GM13976 (cell line): ENCODE results near the gene CLEC5A.

Experiments used
- DNase-seq: peaks from one replicate; pipeline ENCODE4 v3.0.0; 2012; ENCODE audit warnings: low spot score
- CTCF ChIP-seq: IDR thresholded peaks from 2 replicates; pipeline ENCODE4 v1.5.1; 2012; ENCODE audit warnings: borderline replicate concordance, mild to moderate bottlenecking; ENCODE audit not compliant: insufficient read depth; ENCODE audit errors: extremely low read depth, missing control alignments, control extremely low read depth
- in situ Hi-C: fragments of 300-500 bp; cut with MboI; formaldehyde crosslinking; loops from one replicate; pipeline ENCODE4 v1.12.0; 2022; ENCODE audit warnings: low sequenced_read_pairs, mixed read lengths, inconsistent platforms; ENCODE audit not compliant: unreplicated experiment

CLEC5A gene

DNA sequence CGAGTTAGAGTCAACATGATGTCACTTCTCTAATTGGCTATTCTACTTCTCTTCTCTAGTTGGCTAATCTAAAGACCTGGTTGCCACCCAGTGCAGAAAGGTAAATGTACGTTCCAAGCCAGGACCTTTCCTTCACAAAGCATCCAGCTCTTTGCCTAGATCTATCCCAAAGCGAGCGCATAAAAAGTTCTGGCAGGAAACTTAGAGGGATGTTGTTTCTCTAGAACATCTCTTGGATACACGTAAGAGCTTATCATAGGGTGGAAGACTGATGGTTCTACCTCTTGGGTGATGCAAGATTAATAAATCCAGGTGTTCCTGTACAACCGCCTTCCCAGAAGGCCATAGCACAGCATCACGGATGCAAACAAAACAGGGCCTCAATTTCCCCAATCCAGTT lies 26.9 kb upstream of the CLEC5A start, which contains the start of gene TAS2R38:
TSS of gene TAS2R38 (minus strand) at position 101 of the 400 bp plus-strand sequence. CDS start at position 17, 84 bp downstream.
- DNase-seq = no peak
- TF ChIP-seq CTCF = no peak
- in situ Hi-C loops = no loop called here

DNA sequence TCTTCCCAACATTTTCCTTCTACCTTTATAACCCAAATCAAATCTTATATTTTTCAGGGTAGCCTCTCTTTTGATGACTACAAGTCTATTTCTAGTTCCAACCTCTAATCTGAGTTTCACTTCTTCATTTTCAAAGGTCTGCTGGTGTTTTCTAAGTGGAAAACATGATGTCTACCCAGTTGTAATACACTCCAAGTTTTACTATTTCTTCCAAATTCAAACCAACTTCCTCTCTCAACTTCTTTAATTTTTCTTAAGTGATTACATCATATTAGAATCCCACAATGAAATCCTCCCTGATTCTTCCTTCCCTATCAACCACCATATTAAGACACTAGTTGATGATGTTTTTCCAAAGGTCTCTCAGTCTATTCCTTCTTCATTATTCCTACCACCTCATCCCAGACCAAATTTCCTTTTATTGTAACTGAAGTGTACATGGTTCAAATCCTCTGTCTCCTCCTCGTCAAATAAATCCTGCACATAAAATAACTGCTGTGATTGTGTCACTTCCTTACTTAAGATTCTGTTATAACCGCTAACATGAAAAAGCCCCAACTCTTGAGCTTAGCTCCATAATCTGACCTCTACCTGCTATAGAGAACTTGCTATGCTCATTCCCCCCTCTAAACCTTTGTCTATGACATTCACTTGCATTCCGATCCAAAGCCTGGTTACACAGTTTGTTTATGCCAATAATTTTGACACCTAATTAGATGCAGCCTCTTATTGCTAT lies 14.1 kb upstream of the CLEC5A start:
- DNase-seq = peak; percentile 39
- TF ChIP-seq CTCF = no peak
- in situ Hi-C loops = no loop called here

DNA sequence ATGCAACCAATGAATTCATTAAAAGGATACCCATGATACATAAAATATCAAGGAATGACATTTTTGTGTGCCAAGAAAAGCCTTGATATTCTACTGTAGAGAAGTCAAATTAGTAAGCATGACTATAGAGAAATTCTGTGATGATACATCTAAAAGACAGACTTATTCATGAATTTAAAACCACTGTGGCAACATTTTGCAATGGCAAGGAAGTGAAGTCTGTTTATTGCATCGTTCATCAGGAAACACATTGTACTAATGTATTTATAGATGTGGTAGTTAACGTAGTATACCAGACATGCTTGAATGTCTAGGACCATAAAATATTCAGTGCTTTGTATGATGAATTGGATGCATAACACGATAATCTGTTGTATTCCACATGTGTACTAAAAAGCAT lies 9.3 kb upstream of the CLEC5A start:
- in situ Hi-C loops = no loop called here
- no peak for TF ChIP-seq CTCF
- DNase-seq = no peak

DNA sequence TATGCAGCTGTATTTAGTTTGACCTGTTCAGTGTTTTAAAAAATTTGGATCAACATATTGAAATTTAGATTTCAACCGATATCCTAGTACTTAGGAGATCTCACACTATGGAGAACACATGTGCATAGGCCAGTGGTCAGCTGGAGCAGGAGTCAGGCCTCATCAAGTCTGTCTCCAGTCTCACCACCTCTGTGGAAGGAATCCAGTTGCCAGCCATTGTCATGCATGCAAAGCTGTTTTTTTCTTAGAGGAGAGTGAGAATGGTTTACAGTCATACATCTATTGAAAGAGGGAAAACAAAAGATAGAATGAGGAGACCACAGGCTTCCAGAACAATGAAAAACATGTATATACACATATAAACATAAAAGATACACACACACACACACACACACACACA lies 7.6 kb upstream of the CLEC5A start:
- no peak for TF ChIP-seq CTCF
- in situ Hi-C loops = no loop called here
- no peak for DNase-seq

GRCh38 chr7:141952461-141952860 lies 5.7 kb upstream of the CLEC5A start:
- in situ Hi-C loops = no loop called here
- no peak for TF ChIP-seq CTCF
- DNase-seq = no peak

DNA sequence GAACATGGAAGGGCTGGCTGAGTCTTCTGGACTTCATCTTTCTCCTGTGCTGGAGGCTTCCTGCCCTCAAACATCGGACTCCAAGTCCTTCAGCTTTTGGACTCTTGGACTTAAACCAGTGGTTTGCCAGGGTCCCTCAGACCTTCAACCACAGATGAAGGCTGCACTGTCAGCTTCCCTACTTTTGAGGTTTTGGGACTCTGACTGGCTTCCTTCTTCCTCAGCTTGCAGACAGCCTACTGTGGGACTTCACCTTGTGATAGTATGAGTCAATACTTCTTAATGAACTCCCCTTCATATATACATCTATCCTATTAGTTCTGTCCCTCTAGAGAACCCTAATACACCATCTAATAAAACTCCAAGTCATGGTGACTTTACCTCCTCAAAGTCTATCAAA lies 4.0 kb upstream of the CLEC5A start:
- no peak for DNase-seq
- no peak for TF ChIP-seq CTCF
- in situ Hi-C loops = no loop called here
